ACHN (cell line): ENCODE data around the gene BLNK.
"Not testable (repeated sequence)": the region's sequence is repeated elsewhere in the genome, so short reads cannot be mapped to it uniquely, and the experiment has no call there.

Experiments used
- DNase-seq: peaks from one replicate; pipeline ENCODE4 v3.0.0-alpha.2; 2015
- in situ Hi-C: cut with HindIII; loops from 2 replicates; pipeline ENCODE4 v1.10.0; 2017; ENCODE audit warnings: low sequenced_read_pairs, low pct_ligation_motif_present, low pct_unique_long_range_greater_than_20kb

The BLNK gene

GRCh38 chr10:96271016-96271815 is at the start of gene BLNK:
Gene BLNK (minus strand): TSS chr10:96271569. CDS start chr10:96271398, 171 bp downstream.
- no peak for DNase-seq

DNA sequence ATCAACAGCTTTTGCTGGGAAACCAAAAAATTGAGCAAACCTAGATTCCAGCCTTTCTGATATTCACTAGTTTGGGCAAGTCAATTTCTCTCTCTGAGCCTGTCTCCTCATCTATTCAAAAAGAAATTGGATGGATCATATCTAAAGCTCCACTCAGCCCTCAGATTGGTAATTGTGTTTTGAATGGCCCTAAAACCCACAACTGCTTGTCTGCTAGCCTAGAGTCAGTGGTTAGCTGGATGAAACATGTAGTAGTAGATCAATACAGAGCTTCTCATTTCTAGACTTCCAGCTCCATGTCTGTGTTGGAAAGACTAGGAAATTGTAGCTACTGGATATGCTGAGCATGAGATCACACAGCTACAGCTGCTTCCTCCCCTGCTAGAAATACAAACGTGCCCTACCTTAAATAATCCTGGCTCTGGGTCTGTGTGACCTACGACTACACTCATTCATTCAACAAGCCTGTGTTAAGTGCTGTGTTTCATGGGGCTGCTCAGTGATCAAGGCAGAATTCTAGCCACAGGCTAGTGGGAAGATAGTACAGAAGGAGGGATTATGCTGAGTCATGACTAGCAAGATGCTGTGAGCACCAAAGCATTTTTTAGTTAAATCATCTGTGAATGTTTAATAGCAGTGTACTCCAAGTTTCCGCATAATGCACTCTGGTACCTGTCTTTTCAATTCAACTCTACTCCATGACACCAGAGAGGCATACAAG is 48.5 kb upstream of the BLNK start:
- in situ Hi-C loops = no loop called here
- peak; percentile 47 for DNase-seq

More at GRCh38 chr10:96271016-96271815, at the start of gene BLNK:
- in situ Hi-C loops = no loop called here

DNA sequence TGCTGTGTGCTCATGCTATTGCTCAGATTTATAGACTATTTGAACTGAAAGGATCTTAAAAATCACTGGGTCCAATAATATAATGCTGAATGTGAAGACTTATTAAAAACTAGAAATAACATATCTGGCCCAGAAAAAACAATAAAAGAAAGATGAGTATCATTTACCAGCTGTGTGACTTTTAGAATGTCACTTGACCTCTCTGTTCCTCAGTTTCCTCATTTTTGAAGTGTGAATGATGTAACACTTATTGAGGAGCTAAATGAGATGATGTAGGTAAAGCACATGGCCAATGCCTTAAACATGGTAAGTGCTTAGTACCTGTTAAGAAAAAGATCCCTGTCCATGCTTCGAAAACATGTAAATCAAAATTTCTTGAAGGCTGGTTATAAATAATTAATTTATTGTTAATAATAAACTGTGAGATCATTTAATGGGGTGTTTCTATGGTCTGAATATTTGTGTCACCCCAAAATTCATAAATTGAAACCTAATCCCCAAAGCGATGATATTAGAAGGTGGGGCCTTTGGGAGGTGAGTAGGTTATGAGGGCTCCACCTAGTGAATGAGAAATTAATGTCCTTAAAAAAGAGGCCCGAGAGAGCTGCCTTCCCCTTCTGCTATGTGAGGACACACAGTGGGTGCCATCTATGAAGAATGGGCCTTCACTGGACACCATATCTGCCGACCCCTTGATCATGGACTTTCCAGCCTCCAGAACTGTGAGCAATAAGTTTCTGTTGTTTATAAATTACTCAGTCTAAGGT is 45.9 kb upstream of the BLNK start:
- no peak for DNase-seq
- in situ Hi-C loops = no loop called here

GRCh38 chr10:96313344-96313743 is 42.0 kb upstream of the BLNK start:
- no peak for DNase-seq
- in situ Hi-C loops = no loop called here

- in situ Hi-C loops = no loop called here
- no peak for DNase-seq
Observed at GRCh38 chr10:96311180-96311715, 39.9 kb upstream of the BLNK start.

GRCh38 chr10:96310321-96310669 is 38.9 kb upstream of the BLNK start:
- in situ Hi-C loops = no loop called here
- no peak for DNase-seq

DNA sequence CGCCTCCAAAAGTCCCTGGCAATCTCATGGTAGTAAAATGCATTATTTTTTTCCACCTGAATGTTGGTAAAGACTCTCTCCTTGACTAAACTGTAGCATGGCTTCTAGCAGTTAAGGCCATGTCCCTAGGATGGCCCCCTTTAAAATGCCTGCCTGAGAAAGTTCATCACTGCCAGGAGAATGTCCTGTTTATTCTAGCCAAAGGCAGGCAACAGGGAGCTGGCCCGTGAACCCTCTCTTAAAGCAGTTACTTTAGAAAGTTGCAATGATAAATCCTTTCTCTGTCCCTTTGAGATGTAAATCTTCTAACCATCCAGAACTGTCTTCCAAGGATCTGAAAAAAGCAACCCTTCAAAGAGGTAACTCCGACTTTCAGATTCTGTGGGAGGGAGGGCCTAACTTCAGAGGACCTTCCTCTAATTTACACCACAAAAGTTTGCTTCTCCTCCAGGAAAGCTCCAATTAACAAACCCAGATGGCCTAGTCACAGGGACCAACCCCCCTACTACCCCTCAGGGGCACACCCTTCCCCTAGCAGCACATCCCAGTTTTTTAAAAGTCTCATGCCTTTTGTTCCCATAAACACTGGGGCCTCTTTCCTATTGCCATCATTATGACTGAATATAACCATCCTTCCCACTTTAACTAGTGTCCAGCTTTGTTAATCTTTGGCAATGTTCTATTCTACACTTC is 38.4 kb upstream of the BLNK start:
- in situ Hi-C loops = no loop called here
- no peak for DNase-seq

GRCh38 chr10:96308854-96309253 is 37.5 kb upstream of the BLNK start:
- in situ Hi-C loops, DNase-seq: not testable (repeated sequence)

GRCh38 chr10:96306516-96306915 is 35.1 kb upstream of the BLNK start:
- in situ Hi-C loops = no loop called here
- DNase-seq = peak; percentile 53

- in situ Hi-C loops = no loop called here
- DNase-seq = no peak
Observed at GRCh38 chr10:96305019-96305418, 33.6 kb upstream of the BLNK start.

DNA sequence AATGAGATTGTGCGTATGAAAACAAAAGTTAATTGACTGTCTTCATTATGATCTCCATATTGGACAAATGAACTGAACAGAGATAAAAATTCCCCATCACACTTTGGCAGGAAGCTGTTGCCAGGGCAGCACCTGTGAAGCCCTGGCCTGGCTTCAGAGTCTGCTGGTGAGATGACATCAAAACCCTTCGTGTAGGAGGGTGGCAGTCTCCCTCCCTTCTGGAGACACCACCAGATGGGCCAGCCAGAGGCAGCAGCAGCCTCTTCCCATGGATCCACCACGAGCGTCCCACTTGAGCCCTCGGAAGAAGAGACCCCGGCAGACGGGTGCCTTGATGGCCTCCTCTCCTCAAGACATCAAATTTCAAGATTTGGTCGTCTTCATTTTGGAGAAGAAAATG is 32.9 kb upstream of the BLNK start, which contains the start of gene DNTT:
DNTT (plus strand) TSS at position 205 of the 400 bp plus-strand sequence; CDS start at position 269, 64 bp downstream.
- in situ Hi-C loops = no loop called here
- no peak for DNase-seq

DNA sequence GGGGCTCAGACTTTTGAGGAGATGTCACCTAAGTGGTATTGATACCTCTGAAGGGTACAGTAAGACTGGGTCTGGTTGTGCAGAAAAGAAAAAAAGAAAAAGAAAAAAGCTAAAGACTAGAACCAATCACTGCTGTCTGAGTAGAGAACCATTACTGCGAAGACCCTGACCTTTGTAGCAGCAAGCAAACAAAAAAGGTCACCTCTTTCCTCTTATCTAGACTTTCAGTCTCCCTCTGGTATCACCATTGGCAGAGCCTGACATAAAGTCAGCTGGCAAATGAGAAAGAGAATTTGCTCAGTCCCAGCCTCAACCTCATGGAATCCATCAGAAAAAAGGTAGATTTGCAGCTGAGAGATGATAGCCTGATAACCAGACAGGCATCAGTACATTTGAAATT is 30.2 kb upstream of the BLNK start:
- in situ Hi-C loops = no loop called here
- DNase-seq = no peak

DNA sequence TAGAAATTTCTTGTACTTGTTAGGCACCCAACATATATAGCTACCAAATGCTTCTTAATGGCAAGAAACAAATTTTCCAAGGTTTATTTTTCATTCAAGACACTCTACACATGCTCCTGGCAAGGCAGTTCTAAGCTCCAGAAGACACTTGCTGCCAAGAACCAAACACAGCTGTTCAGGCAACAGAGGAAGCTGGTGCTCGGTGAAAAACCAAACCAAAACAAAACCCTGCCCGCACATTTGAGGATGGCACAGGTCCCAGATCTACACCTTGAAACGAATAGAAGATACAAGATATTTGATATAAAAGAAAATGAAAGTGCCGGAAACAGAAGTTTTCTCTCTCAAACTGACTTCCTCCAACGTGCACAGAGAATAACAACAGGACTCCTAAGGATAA is 28.0 kb upstream of the BLNK start:
- no peak for DNase-seq
- in situ Hi-C loops = no loop called here

DNA sequence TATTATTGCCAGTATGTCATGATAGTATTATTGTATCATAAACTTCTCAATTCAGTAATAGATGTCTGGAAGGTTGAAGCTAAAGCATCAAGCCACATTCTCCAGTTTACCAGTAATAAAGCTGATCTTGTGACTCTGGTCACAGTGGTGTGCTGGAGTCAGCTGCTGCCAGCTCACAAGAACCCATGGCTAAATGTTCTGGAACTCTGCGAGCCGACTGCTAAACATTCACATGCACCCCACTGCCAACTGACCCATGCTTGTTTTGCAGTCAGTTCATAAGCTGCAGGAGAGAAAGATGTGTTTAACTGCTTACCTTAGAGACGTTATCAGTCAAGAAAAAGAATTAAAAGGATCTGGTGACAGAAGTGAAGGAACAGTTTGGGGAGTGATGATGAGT is 27.0 kb upstream of the BLNK start:
- DNase-seq = no peak
- in situ Hi-C loops = no loop called here

- in situ Hi-C loops = no loop called here
- DNase-seq = no peak
Observed at GRCh38 chr10:96297486-96297885, 26.1 kb upstream of the BLNK start.

DNA sequence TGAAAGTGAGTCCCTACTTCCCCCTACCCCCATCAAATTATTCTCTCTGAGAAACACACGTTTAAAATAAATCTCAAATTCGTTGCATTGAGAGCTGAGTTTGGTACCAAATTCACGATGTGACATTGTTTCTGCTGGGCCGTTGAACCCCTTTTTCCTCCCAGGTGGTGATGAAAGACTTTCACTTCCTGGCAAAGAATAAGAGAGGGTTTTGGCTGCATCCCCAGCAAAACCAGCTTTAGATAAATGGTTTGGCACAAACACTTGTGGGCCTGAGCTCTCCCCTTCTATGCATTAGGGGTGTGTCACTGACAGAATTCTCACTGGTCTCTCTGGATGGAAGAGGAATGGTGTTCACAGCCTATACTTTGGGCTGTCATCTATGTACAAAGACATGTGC is 24.1 kb upstream of the BLNK start:
- in situ Hi-C loops = no loop called here
- DNase-seq = no peak

DNA sequence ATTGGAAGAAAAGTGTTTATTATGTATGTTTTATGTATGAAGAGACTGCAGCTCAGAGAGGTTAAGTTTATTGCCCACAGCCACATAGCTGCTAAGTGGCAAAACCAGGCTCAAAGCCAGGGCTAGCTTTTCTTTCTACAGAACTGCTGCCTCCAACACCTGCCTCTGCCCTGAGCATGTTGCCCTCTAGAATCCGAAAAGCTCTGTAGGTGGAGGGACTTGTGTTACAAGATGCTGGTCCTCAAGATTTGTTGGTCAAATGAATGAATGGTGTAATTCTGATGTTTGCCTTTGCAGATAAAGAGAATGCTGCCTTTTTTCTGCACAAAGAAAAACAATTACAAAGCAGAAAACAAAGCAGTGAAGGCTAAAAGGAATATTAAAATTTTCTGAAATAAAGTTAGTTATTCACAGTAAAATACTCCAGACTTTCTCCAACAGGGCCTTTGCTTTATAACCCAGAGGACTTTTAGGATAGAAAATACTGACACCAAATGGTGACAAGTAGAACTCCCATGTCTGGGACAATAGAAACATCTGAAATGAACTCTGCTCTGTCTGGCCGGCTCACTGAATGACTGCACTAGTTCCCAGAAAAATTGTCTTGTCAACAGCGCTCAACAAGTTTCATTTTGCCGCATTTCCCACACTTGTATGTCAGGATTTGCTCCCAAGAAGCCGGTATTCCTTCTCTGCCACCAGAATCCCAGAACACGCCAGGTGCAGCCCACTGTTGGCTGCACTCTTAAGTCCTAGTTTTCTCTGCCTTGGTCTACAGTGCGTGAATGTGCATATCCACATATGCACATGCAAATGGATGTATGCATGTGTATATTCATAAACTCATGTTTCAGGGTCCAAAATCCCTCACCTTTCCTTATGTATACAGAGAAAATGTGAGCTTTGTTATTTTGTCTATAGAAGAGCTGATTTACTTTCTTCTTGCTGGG is 21.9 kb upstream of the BLNK start:
- in situ Hi-C loops = no loop called here

More for the DNA sequence above, 21.9 kb upstream of the BLNK start:
- peak; percentile 68 for DNase-seq
